AG08396 (cell line): ENCODE measurements around the gene NR2F1-AS1.

Source experiments
- DNase-seq: peaks from one replicate; pipeline ENCODE4 v3.0.0; 2012; ENCODE audit warnings: low spot score, mixed read lengths

The NR2F1-AS1 gene

GRCh38 chr5:93384995-93385394 lies 196.0 kb downstream of the NR2F1-AS1 start:
- no peak for DNase-seq

- no peak for DNase-seq
Measured at GRCh38 chr5:93384026-93384425, 197.0 kb downstream of the NR2F1-AS1 start.

GRCh38 chr5:93382188-93382825 lies 198.7 kb downstream of the NR2F1-AS1 start:
- DNase-seq = no peak

- DNase-seq = no peak
Measured at GRCh38 chr5:93381057-93381456, 200.0 kb downstream of the NR2F1-AS1 start.

GRCh38 chr5:93378073-93378472 lies 202.9 kb downstream of the NR2F1-AS1 start:
- peak; percentile 44 for DNase-seq

- DNase-seq = no peak
Measured at GRCh38 chr5:93371893-93372292, 209.1 kb downstream of the NR2F1-AS1 start.

GRCh38 chr5:93364378-93364777 lies 216.6 kb downstream of the NR2F1-AS1 start:
- no peak for DNase-seq

- DNase-seq = no peak
Measured at GRCh38 chr5:93360436-93361088, 220.5 kb downstream of the NR2F1-AS1 start.

- DNase-seq = no peak
Measured at GRCh38 chr5:93359960-93360305, 221.1 kb downstream of the NR2F1-AS1 start.
